ENCODE data around the gene EMX1.

DNA sequence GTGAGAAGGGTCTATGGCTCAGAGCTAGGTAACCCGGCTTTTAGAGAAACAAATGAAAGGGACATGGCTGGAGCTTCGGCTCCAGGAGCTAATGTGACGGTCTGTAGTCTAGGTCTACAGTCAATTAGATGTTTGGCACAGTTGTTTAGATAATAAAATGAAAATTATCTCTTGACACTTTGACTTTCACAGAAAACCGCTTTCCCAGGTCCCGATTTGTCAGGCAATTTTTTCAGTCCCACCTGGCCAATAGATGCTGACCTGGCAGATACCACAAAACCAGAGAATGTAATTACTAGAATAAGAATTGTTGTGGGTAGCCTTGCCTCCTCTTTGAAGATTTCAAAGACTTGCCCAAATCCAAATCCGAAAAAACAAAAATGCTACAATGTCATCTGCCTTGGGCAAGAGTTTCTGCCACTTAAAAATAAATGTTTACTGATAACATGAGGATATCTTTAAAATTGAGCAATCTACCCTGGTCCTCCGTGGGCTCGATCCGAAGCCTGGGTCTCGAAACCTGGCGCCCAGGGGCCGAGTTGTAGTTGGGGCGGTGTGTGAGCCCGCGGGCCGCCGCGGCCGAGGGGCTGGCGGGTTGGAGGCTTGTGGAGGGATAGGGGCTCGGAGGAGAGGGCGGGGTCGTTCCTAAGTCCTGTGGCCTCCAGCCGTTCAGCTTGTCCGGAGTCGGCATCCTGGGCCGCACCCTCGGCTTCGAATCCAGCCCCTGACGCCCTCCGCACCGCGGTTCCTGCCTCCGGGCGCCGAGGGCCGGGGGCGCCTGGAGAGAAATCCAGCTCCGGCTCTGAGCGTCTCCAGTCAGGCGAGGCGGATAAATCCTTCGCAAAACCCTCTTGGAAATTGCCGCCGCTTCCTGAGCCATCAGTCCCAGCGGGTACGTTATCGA lies 2.3 kb downstream of the EMX1 start:
- TF ChIP-seq EZH2 (IDR thresholded peaks at IDR 0.05; ENCODE audit: low read depth), result no peak
- TF ChIP-seq, protein P1, sequence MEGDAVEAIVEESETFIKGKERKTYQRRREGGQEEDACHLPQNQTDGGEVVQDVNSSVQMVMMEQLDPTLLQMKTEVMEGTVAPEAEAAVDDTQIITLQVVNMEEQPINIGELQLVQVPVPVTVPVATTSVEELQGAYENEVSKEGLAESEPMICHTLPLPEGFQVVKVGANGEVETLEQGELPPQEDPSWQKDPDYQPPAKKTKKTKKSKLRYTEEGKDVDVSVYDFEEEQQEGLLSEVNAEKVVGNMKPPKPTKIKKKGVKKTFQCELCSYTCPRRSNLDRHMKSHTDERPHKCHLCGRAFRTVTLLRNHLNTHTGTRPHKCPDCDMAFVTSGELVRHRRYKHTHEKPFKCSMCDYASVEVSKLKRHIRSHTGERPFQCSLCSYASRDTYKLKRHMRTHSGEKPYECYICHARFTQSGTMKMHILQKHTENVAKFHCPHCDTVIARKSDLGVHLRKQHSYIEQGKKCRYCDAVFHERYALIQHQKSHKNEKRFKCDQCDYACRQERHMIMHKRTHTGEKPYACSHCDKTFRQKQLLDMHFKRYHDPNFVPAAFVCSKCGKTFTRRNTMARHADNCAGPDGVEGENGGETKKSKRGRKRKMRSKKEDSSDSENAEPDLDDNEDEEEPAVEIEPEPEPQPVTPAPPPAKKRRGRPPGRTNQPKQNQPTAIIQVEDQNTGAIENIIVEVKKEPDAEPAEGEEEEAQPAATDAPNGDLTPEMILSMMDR (conservative IDR thresholded peaks at IDR 0.05), result no peak
